Embryonic facial prominence (tissue), 1 donor: ENCODE data around the gene GNMT.

ENCODE experiments used
- DNase-seq: peaks from one replicate; pipeline ENCODE4 v3.0.0-alpha.2; 2016; ENCODE audit errors: extremely low spot score

Gene GNMT

GRCh38 chr6:43013097-43013842 lies 52.7 kb downstream of the GNMT start:
- no peak for DNase-seq
